Activated CD4-positive, CD25-positive, alpha-beta regulatory T cell treated with anti-CD3 and anti-CD28 coated beads, Interleukin-2, amount 50 U/mL, for 16 hours (primary cell): Measurements from ENCODE around the gene MRFAP1.

Experiments
- DNase-seq: peaks from one replicate; pipeline ENCODE4 v3.0.0-alpha.2; 2020; ENCODE audit warnings: low read depth, low spot score

MRFAP1 gene

DNA sequence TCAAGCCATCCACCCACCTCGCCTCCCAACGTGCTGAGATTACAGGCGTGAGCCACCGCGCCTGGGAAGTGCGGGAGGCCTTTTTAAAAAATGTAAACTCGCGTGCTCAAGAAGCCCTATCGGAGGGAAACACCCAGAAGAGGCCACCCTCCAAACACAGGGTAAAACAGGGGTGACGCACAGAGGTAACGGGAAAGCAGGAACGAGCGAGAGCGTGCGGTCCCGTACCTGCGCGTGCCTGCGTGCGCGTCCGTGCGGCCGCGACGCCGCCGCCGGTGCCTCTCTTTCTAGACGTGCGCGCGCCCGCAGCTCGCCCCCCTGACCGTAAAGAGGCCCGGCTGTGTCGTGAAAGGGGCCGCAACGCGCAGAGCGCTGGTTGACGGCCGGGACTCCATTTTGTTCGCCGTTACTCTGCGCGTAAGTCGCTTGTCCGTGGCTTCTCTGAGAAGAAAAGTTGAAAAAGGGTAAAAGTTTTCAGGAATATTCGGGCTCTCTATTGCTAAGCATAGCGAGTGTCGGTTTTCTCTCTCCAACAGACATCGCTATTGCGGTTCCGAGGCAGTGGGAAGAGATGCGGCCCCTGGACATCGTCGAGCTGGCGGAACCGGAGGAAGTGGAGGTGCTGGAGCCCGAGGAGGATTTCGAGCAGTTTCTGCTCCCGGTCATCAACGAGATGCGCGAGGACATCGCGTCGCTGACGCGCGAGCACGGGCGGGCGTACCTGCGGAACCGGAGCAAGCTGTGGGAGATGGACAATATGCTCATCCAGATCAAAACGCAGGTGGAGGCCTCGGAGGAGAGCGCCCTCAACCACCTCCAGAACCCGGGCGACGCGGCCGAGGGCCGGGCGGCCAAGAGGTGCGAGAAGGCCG is at the start of gene MRFAP1:
Gene MRFAP1 (plus strand): TSS at position 394 of the 872 bp plus-strand sequence. CDS start 178 bp downstream, at position 572.
- peak; percentile 93 for DNase-seq

DNA sequence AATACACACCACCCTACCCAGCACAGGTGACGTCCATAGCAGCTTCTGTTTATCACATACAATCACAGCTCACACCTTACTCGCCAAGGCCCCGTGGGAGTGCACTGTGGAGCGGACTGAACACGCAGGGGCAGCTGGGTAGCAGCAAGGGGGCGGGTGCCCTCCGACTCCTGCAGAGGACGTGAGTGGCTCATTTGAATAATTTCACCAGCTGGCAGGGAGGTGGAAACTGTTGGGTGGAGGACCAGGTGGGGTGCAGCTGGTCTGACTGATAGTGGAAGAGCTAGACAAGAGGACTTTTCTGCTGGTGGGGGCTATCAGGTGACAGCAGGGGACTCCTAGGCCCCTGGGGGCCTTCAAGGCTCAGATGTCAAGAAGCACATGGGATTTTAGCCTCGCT is 49.2 kb upstream of the MRFAP1 start:
- DNase-seq = no peak

- no peak for DNase-seq
Measured at GRCh38 chr4:6591781-6592180, 48.7 kb upstream of the MRFAP1 start.

GRCh38 chr4:6592804-6593563 is 47.5 kb upstream of the MRFAP1 start:
- DNase-seq = no peak

DNA sequence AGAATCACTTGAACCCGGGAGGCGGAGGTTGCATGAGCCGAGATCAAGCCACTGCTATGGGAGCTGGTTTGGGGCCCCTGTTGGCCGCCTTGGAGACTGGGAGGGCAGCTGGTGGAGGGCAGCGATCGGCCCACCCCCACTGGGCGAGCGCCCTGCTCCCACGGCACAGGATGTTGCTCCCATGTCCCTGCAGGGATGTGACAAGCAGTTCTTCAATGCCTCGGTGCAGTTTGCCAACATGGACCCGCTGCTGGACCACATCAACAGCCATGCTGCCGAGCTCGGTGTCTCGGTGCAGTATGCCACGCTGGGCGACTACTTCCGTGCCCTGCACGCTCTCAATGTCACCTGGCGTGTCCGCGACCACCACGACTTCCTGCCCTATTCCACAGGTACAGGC is 46.1 kb upstream of the MRFAP1 start:
- DNase-seq = no peak

DNA sequence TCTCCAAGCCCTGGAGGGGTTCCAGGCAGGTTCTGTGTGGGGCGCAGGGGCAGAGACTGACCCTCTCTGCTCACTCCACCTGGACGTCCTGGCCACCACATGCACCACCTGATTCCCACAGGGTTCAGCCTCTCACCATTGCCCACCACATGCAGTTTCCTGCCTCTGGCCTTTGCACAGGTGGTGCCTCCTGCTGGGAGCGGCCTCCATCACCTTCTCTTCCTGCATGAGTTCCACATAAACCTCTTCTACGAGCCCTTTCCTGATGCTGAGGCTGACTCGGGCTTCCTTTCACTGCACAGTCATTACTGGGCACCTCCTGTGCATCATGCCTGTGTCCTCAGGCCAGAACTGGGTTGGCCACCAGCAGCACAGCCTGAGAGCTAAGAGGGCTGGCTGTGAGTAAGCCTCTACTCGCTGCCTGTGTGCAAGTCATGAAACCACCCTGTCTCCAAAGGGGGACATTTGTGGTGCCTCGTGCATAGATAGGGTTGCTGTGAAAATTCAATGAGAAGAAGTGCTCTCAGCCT is 45.6 kb upstream of the MRFAP1 start:
- no peak for DNase-seq

GRCh38 chr4:6595897-6596537 is 44.5 kb upstream of the MRFAP1 start:
- no peak for DNase-seq

DNA sequence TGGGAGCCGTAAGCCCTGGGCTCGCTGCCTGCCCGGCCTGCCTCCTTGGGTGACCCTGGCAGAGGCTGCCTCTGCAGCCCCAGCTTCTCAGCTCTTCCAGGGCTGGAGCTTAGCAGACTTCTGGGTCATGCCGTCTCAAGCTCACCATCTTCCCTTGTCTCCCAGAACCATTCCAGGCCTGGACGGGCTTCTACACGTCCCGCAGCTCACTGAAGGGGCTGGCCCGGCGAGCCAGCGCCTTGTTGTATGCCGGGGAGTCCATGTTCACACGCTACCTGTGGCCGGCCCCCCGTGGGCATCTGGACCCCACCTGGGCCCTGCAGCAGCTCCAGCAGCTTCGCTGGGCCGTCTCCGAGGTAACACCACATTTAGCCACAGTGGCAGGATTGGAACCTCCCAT is 43.5 kb upstream of the MRFAP1 start:
- DNase-seq = no peak

DNA sequence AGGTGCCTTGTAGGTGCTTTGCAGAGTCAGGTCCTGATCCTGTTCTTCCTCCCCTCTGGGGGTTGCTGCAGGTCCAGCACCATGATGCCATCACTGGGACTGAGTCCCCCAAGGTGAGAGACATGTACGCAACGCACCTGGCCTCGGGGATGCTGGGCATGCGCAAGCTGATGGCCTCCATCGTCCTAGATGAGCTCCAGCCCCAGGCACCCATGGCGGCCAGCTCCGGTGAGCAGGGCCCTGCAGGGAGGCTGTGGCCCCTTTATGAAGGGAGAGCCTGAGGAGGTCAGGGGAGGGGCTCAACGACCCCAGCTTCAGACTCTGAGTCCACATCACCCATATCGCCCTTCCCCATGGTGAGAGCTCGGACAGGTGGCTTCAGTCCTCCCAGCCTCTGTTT is 42.4 kb upstream of the MRFAP1 start:
- no peak for DNase-seq

GRCh38 chr4:6598641-6599040 is 41.8 kb upstream of the MRFAP1 start:
- DNase-seq = no peak

- DNase-seq = no peak
Measured at GRCh38 chr4:6601661-6602250, 38.7 kb upstream of the MRFAP1 start.

- no peak for DNase-seq
Measured at GRCh38 chr4:6602289-6602688, 38.2 kb upstream of the MRFAP1 start.

- no peak for DNase-seq
Measured at GRCh38 chr4:6603128-6603527, 37.4 kb upstream of the MRFAP1 start.

DNA sequence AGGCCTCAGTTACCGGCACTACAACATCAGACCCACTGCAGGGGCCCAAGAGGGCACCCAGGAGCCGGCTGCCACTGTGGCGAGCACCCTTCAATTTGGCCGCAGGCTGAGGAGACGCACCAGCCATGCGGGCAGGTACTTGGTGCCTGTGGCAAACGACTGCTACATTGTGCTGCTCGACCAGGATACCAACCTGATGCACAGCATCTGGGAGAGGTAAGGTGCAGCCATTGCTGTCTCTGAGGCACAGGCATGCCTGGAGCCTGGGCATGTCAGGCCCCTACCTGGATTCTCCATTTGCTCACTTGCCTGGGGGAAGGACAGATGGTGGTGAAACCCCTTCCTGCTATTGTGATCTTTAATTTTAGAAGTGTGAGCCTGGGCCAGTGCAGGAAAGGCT is 35.4 kb upstream of the MRFAP1 start:
- no peak for DNase-seq

DNA sequence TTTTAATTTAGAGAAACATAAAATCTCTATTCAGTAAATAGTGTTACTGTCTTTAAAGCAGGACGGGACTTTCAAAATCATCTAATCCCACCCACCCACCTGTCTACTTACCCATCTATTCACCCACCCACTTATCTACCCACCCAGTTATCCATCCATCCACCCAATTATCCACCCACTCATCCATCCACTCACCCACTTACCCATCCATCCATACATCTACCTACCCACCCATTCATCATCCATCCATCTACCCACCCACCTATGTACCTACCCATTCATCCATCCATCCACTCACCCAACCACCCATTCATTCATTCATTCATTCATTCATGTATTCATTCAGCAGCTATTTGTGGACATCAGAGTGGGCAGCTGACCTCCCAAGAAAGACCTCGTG is 34.9 kb upstream of the MRFAP1 start:
- no peak for DNase-seq

GRCh38 chr4:6606465-6607235 is 33.8 kb upstream of the MRFAP1 start:
- DNase-seq = no peak

GRCh38 chr4:6607368-6608055 is 33.0 kb upstream of the MRFAP1 start:
- no peak for DNase-seq

GRCh38 chr4:6608758-6609414 is 31.6 kb upstream of the MRFAP1 start:
- no peak for DNase-seq

DNA sequence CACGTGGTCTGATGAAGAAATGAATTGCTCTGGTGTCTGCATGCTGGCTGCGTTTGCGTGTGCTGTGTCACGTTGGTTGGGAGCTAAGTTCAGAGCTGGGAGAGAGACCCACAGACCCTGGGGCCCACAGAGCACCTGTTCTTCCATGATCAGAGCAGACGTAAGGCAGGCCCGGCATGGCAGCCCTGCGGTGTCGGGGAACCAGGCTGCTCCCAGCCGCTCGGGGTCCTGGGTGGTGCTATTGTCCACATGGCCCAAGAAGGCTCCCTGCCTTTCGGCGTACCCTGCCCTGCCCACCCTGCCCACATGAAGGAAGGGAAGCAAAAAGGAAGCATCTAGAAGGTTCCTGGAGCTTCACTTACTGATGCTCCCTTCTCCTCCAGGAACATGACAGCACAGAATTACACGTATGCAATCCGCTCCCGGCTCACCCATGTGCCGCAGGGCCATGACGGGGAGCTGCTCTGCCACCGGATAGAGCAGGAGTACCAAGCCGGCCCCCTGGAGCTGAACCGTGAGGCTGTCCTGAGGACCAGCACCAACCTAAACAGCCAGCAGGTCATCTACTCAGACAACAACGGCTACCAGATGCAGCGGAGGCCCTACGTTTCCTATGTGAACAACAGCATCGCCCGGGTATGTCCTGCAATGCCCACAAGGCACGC is 30.9 kb upstream of the MRFAP1 start:
- no peak for DNase-seq
